H9 (cell line): ENCODE results near the gene LYPD6. TPM values are rescaled to one million over a fixed set of nuclear protein-coding genes. Genes with fewer than 3 reads are reported as not detected.

Experiments used
- DNase-seq: peaks from one replicate; pipeline ENCODE4 v3.0.0-alpha.2; 2017
- H2AFZ ChIP-seq: one replicate; pipeline ENCODE4 v1.6.1; 2013; ENCODE audit warnings: mild to moderate bottlenecking, low read length, control low read depth, moderate library complexity
- H2AK5ac ChIP-seq: 2 replicates; pipeline ENCODE4 v1.6.1; 2013; ENCODE audit warnings: low read length, control low read depth, mixed read lengths; ENCODE audit not compliant: insufficient read length
- H2BK120ac ChIP-seq: one replicate; pipeline ENCODE4 v1.6.1; 2013; ENCODE audit warnings: low read depth, mild to moderate bottlenecking, low read length, control low read depth, inconsistent platforms; ENCODE audit not compliant: poor library complexity, severe bottlenecking
- H2BK12ac ChIP-seq: 2 replicates; pipeline ENCODE4 v1.6.1; 2013; ENCODE audit warnings: low read length, control low read depth, mixed read lengths, low read depth; ENCODE audit not compliant: insufficient read length
- H2BK15ac ChIP-seq: 2 replicates; pipeline ENCODE4 v1.6.1; 2013; ENCODE audit warnings: low read depth, low read length, control low read depth
- H2BK20ac ChIP-seq: one replicate; pipeline ENCODE4 v1.6.1; 2013; ENCODE audit warnings: low read depth, mild to moderate bottlenecking, low read length, control low read depth, inconsistent platforms; ENCODE audit not compliant: poor library complexity, severe bottlenecking
- H2BK5ac ChIP-seq: 2 replicates; pipeline ENCODE4 v1.6.1; 2013; ENCODE audit warnings: low read length, control low read depth, mixed read lengths; ENCODE audit not compliant: insufficient read length
- H3K14ac ChIP-seq: 2 replicates; pipeline ENCODE4 v1.6.1; 2013; ENCODE audit warnings: low read length, control low read depth; ENCODE audit not compliant: insufficient read depth
- H3K18ac ChIP-seq: 2 replicates; pipeline ENCODE4 v1.6.1; 2013; ENCODE audit warnings: low read depth, mild to moderate bottlenecking, mixed read lengths, low read length, control low read depth; ENCODE audit not compliant: insufficient read length
- H3K23ac ChIP-seq: 2 replicates; pipeline ENCODE4 v1.6.1; 2013; ENCODE audit warnings: low read length, control low read depth, mixed read lengths, low read depth; ENCODE audit not compliant: insufficient read length
- H3K23me2 ChIP-seq: 2 replicates; pipeline ENCODE4 v1.6.1; 2013; ENCODE audit warnings: low read depth, mild to moderate bottlenecking, mixed read lengths, low read length, control low read depth; ENCODE audit not compliant: insufficient read length, poor library complexity, severe bottlenecking
- H3K27ac ChIP-seq: 2 replicates; pipeline ENCODE4 v1.5.1; 2013; ENCODE audit warnings: low read length, control low read depth, mixed read lengths, low read depth; ENCODE audit not compliant: insufficient read length
- H3K27me3 ChIP-seq: 2 replicates; pipeline ENCODE4 v1.6.1; 2013; ENCODE audit warnings: low read length, control low read depth, inconsistent platforms; ENCODE audit not compliant: insufficient read depth
- H3K4ac ChIP-seq: 2 replicates; pipeline ENCODE4 v1.6.1; 2013; ENCODE audit warnings: low read depth, mild to moderate bottlenecking, control low read depth, inconsistent platforms, low read length, moderate library complexity
- H3K4me1 ChIP-seq: 2 replicates; pipeline ENCODE4 v1.6.1; 2013; ENCODE audit warnings: low read length, control low read depth, inconsistent platforms; ENCODE audit not compliant: insufficient read depth
- H3K4me2 ChIP-seq: 2 replicates; pipeline ENCODE4 v1.6.1; 2013; ENCODE audit warnings: low read length, control low read depth, mixed read lengths; ENCODE audit not compliant: insufficient read length, insufficient read depth
- H3K56ac ChIP-seq: 2 replicates; pipeline ENCODE4 v1.6.1; 2013; ENCODE audit warnings: low read depth, mild to moderate bottlenecking, mixed read lengths, low read length, control low read depth; ENCODE audit not compliant: insufficient read length
- H3K79me1 ChIP-seq: 2 replicates; pipeline ENCODE4 v1.6.1; 2013; ENCODE audit warnings: low read depth, mild to moderate bottlenecking, moderate library complexity, low read length, control low read depth, inconsistent platforms; ENCODE audit not compliant: insufficient read depth, poor library complexity, severe bottlenecking
- H3K79me2 ChIP-seq: 2 replicates; pipeline ENCODE4 v1.6.1; 2013; ENCODE audit warnings: low read length, control low read depth, inconsistent platforms; ENCODE audit not compliant: insufficient read depth
- H3K9ac ChIP-seq: 2 replicates; pipeline ENCODE4 v1.6.1; 2013; ENCODE audit warnings: low read length, control low read depth, mixed read lengths; ENCODE audit not compliant: insufficient read length; ENCODE audit errors: extremely low read depth
- H3K9me3 ChIP-seq: one replicate; pipeline ENCODE4 v1.6.1; 2013; ENCODE audit warnings: low read depth, low read length, inconsistent platforms; ENCODE audit not compliant: control insufficient read depth
- H3T11ph ChIP-seq: one replicate; pipeline ENCODE4 v1.6.1; 2013; ENCODE audit warnings: mild to moderate bottlenecking, low read length, control low read depth, inconsistent platforms
- H4K20me1 ChIP-seq: one replicate; pipeline ENCODE4 v1.6.1; 2013; ENCODE audit not compliant: control insufficient read depth, insufficient read length, insufficient read depth
- H4K5ac ChIP-seq: 2 replicates; pipeline ENCODE4 v1.6.1; 2013; ENCODE audit warnings: low read depth, mild to moderate bottlenecking, mixed read lengths, low read length, control low read depth; ENCODE audit not compliant: insufficient read length
- H4K8ac ChIP-seq: replicated peaks from 2 replicates; pipeline ENCODE4 v1.6.1; 2013; ENCODE audit warnings: low read length, control low read depth, mixed read lengths, low read depth; ENCODE audit not compliant: insufficient read length
- H4K91ac ChIP-seq: 2 replicates; pipeline ENCODE4 v1.6.1; 2013; ENCODE audit warnings: low read depth, mild to moderate bottlenecking, moderate library complexity, mixed read lengths, low read length, control low read depth; ENCODE audit not compliant: insufficient read length
- H3K27ac Mint-ChIP-seq, 3 experiments: 2 replicates in 2 of 3; 3 replicates in 1 of 3; pipeline ENCODE4 v1.8.0; 2020 to 2021; ENCODE audit warnings: mixed read lengths in 3 of 3, mild to moderate bottlenecking in 1 of 3, moderate library complexity in 1 of 3
- H3K27me3 Mint-ChIP-seq: 2 replicates; pipeline ENCODE4 v1.8.0; 2021; ENCODE audit warnings: low read depth, mild to moderate bottlenecking, moderate library complexity, mixed read lengths
- H3K36me3 Mint-ChIP-seq, 3 experiments: 2 replicates in 2 of 3; 3 replicates in 1 of 3; pipeline ENCODE4 v1.8.0; 2020 to 2021; ENCODE audit warnings: low read depth in 3 of 3, mixed read lengths in 3 of 3; ENCODE audit not compliant: insufficient read depth in 1 of 3
- H3K4me1 Mint-ChIP-seq, 2 experiments: 2 replicates each; pipeline ENCODE4 v1.8.0; 2020; ENCODE audit warnings: mixed read lengths in 2 of 2
- H3K4me3 Mint-ChIP-seq, 2 experiments: 2 replicates in 1 of 2; 3 replicates in 1 of 2; pipeline ENCODE4 v1.8.0; 2020 to 2021; ENCODE audit warnings: mild to moderate bottlenecking in 2 of 2, mixed read lengths in 2 of 2, moderate library complexity in 1 of 2
- H3K9me3 Mint-ChIP-seq, 2 experiments: 2 replicates in 1 of 2; 3 replicates in 1 of 2; pipeline ENCODE4 v1.8.0; 2020; ENCODE audit warnings: mild to moderate bottlenecking in 2 of 2, mixed read lengths in 2 of 2, moderate library complexity in 1 of 2
- WGBS: extraction: QIAGEN DNeasy Blood & Tissue Kit; methylation state at CpG from one replicate; pipeline ENCODE4 v1.1.7; 2013; ENCODE audit warnings: missing lambda C conversion rate, low lambda C conversion rate, mixed read lengths; ENCODE audit not compliant: insufficient read length; ENCODE audit errors: extremely low coverage; 5-methylcytosine and 5-hydroxymethylcytosine counted together
- total RNA-seq: library from RNA; stranded (reverse); gene quantifications from 2 replicates; pipeline ENCODE4 v1.2.1, GENCODE V29; 2021
- TF ChIP-seq, protein P1 (sequence below): fragments of 200-600 bp; sonication (generic); conservative IDR thresholded peaks from 3 replicates; pipeline ENCODE4 v1.8.0; 2021; ENCODE audit warnings: antibody characterized with exemption, mild to moderate bottlenecking

The LYPD6 gene
- total RNA-seq, 1 experiment from 2014 or later, result 3.0 TPM

DNA sequence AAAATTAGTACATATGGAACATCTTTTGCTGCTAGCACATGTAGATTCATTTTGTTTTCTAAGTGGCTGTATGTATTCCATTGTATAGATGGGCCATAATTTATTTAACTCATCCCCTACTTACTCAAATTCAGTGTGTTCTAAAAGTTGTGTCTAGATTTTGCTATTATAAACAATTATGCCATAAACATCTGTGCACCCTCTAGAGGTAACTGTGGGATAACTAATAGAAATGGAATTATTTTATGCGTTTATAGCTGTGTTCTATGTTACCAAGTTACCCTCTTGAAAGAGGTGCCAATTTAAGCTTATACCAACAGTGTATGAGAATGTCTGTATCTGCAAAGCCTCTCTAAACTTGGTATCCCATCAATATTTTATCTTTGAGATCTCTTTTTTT lies 156.8 kb downstream of the LYPD6 start:
- no peak overlapping the region for H2BK12ac ChIP-seq
- Mint-ChIP-seq H3K4me3 (no peak overlapping the region), H3K9me3 (no peaks in the 10 kb centered on the region), H3K36me3 (no peaks in the 10 kb centered on the region), H3K4me1 (peaks cover 19 to 20% of the 10 kb centered on the region in 2 experiments), H3K27ac (no peak overlapping the region), H3K27me3 (no peaks in the 10 kb centered on the region)
- H2BK20ac ChIP-seq, result no peak overlapping the region
- H3K18ac ChIP-seq, result no peak overlapping the region
- H3K9ac ChIP-seq, result no peak overlapping the region
- no peaks in the 10 kb centered on the region for H3K79me2 ChIP-seq
- H4K5ac ChIP-seq, result no peak overlapping the region
- peaks cover 3% of the 10 kb centered on the region; the same call in 1 of the 2 replicates for H3K4me1 ChIP-seq
- H3K23ac ChIP-seq, result no peak overlapping the region
- no peaks in the 10 kb centered on the region for H4K20me1 ChIP-seq
- H3K9me3 ChIP-seq, result no peaks in the 10 kb centered on the region
- no peak for DNase-seq
- no peak overlapping the region for H3K4ac ChIP-seq
- no peak overlapping the region for H2AFZ ChIP-seq
- no peak overlapping the region for H3K27ac ChIP-seq
- H2BK5ac ChIP-seq, result no peak overlapping the region
- no peak overlapping the region for H2BK15ac ChIP-seq
- no peak overlapping the region for H4K8ac ChIP-seq
- TF ChIP-seq, protein P1, sequence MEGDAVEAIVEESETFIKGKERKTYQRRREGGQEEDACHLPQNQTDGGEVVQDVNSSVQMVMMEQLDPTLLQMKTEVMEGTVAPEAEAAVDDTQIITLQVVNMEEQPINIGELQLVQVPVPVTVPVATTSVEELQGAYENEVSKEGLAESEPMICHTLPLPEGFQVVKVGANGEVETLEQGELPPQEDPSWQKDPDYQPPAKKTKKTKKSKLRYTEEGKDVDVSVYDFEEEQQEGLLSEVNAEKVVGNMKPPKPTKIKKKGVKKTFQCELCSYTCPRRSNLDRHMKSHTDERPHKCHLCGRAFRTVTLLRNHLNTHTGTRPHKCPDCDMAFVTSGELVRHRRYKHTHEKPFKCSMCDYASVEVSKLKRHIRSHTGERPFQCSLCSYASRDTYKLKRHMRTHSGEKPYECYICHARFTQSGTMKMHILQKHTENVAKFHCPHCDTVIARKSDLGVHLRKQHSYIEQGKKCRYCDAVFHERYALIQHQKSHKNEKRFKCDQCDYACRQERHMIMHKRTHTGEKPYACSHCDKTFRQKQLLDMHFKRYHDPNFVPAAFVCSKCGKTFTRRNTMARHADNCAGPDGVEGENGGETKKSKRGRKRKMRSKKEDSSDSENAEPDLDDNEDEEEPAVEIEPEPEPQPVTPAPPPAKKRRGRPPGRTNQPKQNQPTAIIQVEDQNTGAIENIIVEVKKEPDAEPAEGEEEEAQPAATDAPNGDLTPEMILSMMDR, result no peak
- H3K23me2 ChIP-seq, result no peaks in the 10 kb centered on the region
- H4K91ac ChIP-seq, result no peak overlapping the region
- H3K4me2 ChIP-seq, result no peak overlapping the region
- H3K14ac ChIP-seq, result no peak overlapping the region
- no peak overlapping the region for H2BK120ac ChIP-seq
- H3K27me3 ChIP-seq, result no peaks in the 10 kb centered on the region
- no peaks in the 10 kb centered on the region for H3K79me1 ChIP-seq
- H3T11ph ChIP-seq, result no peak overlapping the region
- H3K56ac ChIP-seq, result no peak overlapping the region
- WGBS, result no CpG with 5 or more reads among the region's 1 CpG
- H2AK5ac ChIP-seq, result no peak overlapping the region
